ENCODE measurements around the gene SMARCA4.
"Not testable (repeated sequence)": the region's sequence is repeated elsewhere in the genome, so short reads cannot be mapped to it uniquely, and the experiment has no call there.

SMARCA4 gene

GRCh38 chr19:10981252-10981895 lies 20.5 kb downstream of the SMARCA4 start:
- DNase-seq = no peak

GRCh38 chr19:10983026-10983425 lies 22.2 kb downstream of the SMARCA4 start:
- DNase-seq = no peak

GRCh38 chr19:10984166-10984735 lies 23.4 kb downstream of the SMARCA4 start:
- DNase-seq = no peak

DNA sequence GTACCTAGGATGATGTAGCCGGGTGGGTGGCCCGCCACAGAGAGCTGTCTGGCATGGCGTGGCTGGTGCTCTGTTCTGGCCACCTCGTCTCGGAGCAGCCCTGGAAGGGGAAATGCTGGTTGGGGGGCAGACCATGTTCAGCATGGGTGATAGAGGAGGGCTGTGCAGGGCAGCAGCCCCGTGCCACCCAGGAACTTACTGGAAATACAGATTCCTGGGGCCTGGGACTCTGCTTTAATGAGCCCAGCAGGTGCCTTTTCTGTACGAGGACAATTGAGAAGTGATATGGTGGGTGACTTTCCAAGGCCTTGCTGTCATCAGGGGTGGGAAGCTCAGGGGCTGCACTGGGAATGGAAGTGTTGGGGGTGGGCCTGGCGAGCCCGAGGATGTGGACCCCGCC lies 24.7 kb downstream of the SMARCA4 start:
- DNase-seq = no peak

DNA sequence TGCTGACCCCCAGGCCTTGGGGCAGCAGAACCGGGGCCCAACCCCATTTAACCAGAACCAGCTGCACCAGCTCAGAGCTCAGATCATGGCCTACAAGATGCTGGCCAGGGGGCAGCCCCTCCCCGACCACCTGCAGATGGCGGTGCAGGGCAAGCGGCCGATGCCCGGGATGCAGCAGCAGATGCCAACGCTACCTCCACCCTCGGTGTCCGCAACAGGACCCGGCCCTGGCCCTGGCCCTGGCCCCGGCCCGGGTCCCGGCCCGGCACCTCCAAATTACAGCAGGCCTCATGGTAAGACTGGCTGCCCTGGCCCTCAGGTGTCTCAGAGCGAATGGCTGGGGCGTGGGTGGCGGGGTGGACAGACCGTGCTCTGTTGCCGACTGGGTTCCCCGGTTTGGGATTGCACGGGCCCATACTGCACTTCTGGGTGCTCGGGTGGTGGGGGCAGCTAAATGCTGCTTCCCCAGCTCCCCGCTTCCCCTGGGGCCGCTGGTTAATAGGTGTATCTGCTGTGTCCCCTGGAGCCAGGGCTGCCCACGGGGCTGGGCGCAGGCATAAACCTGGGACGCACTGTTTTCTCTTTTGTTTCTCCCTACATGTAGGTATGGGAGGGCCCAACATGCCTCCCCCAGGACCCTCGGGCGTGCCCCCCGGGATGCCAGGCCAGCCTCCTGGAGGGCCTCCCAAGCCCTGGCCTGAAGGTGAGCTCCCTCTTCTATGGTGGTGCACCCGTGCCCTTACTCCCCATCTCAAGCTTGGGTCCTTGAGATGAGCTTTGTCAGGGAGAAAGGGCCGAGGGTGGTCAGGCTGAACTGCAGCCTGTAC lies 25.7 kb downstream of the SMARCA4 start:
- no peak for DNase-seq

GRCh38 chr19:10987571-10988297 lies 26.9 kb downstream of the SMARCA4 start:
- DNase-seq = no peak

DNA sequence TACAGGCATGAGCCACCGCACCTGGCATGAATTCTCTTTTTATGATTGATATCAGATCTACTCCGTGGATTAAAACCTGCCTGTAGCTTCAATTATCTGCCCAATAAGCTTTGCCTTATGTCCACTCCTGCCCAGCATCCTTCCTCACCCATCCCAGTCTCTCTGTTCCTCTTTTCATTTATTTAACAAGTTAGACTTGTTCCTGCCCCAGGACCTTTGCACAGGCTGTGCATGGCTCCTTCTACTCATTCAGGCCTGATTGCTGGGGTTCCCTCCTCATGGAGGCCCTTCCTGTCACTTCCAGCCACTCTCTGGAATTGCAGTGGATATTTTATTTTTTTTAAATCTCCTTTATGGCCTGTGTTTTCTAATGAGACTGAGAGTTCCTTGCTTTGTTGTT lies 27.6 kb downstream of the SMARCA4 start:
- no peak for DNase-seq

- no peak for DNase-seq
Measured at GRCh38 chr19:10988921-10989320, 28.1 kb downstream of the SMARCA4 start.

- no peak for DNase-seq
Measured at GRCh38 chr19:10991076-10991475, 30.2 kb downstream of the SMARCA4 start.

DNA sequence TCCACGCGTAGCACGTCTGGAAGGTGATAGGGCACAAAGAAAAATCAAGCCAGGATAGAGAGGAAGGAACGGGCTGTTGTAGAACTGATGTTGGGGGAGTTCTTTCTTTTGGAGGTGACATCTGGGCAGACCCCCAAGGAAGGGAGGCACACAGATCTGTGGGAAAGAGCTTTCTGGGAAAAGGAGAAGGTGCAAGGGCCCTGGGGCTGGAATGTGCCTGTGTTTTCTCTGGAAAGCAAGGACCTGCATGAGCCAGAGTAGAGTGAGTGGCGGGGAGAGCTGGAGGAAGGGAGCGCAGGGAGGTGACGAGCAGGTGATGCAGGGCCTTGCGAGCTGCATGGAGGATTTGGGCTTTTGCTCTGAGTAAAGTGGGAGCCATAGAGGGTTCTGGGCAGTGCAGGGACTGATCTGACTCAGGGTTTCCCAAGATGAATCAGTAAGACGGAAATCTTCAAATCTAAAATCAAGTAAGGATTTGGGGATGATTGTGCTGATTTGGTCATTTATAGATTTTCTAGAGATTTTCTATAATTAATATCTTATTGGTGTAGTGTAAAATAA lies 30.8 kb downstream of the SMARCA4 start:
- no peak for DNase-seq

- not testable (repeated sequence) for DNase-seq
Measured at GRCh38 chr19:10992174-10992573, 31.3 kb downstream of the SMARCA4 start.

DNA sequence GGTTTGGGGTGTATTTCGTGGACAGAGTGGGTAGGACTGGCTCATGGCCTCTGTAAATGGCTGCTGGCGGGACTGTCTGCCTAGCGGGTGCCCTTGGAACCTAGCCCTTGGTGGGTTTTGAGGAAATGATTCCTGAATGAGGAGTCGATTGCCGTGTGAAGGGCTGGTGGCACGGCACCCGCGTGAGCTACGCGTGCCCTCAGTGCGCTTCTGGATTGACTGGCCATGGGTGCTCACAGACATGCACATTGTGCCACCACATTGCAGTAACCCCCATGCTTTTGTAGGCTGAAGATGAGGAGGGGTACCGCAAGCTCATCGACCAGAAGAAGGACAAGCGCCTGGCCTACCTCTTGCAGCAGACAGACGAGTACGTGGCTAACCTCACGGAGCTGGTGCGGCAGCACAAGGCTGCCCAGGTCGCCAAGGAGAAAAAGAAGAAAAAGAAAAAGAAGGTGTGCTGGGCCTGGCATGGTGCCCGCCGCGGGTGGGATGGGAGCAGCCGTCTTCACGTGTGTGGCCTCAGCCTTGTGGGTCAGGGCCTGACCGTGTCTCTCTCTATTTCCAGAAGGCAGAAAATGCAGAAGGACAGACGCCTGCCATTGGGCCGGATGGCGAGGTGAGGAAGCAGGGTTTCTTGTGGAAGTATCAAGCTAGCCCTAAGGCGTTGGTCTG lies 35.2 kb downstream of the SMARCA4 start:
- no peak for DNase-seq

GRCh38 chr19:10998045-10998533 lies 37.3 kb downstream of the SMARCA4 start:
- DNase-seq = no peak

DNA sequence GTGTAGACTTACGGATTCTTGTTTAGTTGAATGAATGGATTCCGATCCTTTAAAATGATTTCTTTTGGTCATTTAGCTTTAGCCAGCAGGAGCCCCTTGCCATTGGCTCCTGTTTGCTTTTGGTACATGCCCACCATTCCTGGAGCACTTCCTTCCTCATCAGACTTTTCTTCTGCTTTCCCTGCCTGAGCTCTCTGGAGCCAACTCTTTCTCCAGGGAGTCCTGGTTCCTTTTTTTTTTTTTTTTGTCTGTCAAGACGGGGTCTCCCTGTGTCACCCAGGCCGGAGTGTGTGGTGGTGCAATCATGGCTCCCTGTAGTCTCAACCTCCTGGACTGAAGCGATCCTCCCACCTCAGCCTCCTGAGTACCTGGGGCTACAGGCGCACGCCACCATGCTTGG lies 37.8 kb downstream of the SMARCA4 start:
- DNase-seq = no peak

- DNase-seq = no peak
Measured at GRCh38 chr19:11005521-11005920, 44.7 kb downstream of the SMARCA4 start.

- DNase-seq = no peak
Measured at GRCh38 chr19:11007385-11007784, 46.6 kb downstream of the SMARCA4 start.

DNA sequence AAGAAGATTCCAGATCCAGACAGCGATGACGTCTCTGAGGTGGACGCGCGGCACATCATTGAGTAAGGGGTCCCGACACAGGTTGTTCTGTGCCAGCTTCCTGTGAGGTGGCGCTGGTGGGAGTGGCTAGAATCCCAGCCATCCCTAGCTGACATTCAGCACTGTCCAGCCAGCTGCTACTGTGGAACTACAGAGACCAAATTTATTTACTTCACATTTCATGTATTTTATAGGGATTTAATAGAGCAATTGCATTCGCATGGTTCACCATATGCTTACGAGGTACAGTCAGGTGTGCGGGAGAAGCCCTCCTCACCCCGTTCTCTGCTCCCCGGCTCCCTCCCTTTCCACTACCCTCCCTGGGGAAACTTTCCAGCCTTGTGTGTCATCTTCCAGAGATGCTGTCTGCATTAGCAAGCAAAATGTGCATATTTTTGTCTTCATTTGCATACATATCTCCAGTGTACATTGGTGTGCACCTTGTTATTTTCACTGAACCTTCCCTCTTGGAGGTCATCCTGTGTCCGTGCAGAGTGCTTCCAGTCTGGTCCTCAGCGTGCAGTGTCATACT lies 47.2 kb downstream of the SMARCA4 start:
- DNase-seq = no peak

- DNase-seq = no peak
Measured at GRCh38 chr19:11010041-11010440, 49.2 kb downstream of the SMARCA4 start.

DNA sequence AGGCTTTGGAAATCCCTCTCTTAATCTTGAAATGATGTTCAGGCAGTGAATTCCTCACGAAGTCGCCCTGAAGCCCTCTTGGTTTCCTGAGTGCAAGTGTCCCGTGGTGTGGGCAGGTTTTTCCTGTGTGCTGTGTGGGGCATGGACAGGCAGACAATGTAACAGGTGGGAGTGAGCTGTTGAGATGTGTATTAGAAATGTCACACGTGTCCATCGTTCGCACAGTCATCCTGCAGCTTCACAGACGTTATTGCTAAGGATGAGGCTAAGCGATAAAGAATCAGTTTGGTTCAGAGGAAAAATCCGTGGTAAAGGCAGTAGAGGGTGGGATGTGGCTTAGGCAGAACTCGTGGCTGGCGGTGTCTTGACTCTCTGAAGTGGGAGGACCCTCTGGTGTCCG lies 51.7 kb downstream of the SMARCA4 start:
- DNase-seq = no peak

GRCh38 chr19:11013771-11014170 lies 52.9 kb downstream of the SMARCA4 start:
- DNase-seq = no peak

GRCh38 chr19:11014403-11014911 lies 53.6 kb downstream of the SMARCA4 start:
- DNase-seq = no peak

- no peak for DNase-seq
Measured at GRCh38 chr19:11016631-11017030, 55.8 kb downstream of the SMARCA4 start.

All from NCI-H446 treated with DMSO at 0.1 percent for 48 hours (cell line).